Measurements from ENCODE around the gene ARHGAP22. TPM values are rescaled to one million over a fixed set of nuclear protein-coding genes. Genes with fewer than 3 reads are reported as not detected.

ARHGAP22 gene
- total RNA-seq, 1 donor from 2014 or later = 3.2 TPM

- TF ChIP-seq CTCF (IDR thresholded peaks at IDR 0.05) (no peak), POLR2A (IDR thresholded peaks at IDR 0.05) (no peak), POLR2AphosphoS5 (IDR thresholded peaks at IDR 0.05; ENCODE audit: insufficient read depth in 1 of 2, low read depth in 1 of 2) (no peak)
- intact Hi-C loops (cut with DNase I) = no loop called here
- H3K36me3 ChIP-seq = no peaks in the 10 kb centered on the region
- DNase-seq (ENCODE audit: extremely low spot score in 2 of 2) = peak in 1 of 2 donors; percentile 72
- peaks cover 12% of the 10 kb centered on the region for H3K4me1 ChIP-seq
- H3K27me3 ChIP-seq = no peaks in the 10 kb centered on the region
- H3K4me3 ChIP-seq = no peak overlapping the region
- H3K27ac ChIP-seq = no peak overlapping the region
- H3K9me3 ChIP-seq = no peaks in the 10 kb centered on the region
These were observed 139.8 kb downstream of the ARHGAP22 start for GRCh38 chr10:48464871-48465736.

GRCh38 chr10:48464121-48464870 lies 140.6 kb downstream of the ARHGAP22 start:
- H3K27ac ChIP-seq = no peak overlapping the region
- DNase-seq (ENCODE audit: extremely low spot score in 2 of 2) = peak in 1 of 2 donors; percentile 83

GRCh38 chr10:48463318-48464003 lies 141.4 kb downstream of the ARHGAP22 start:
- Histone ChIP-seq H3K4me3 (no peak overlapping the region), H3K9me3 (no peaks in the 10 kb centered on the region), H3K36me3 (no peaks in the 10 kb centered on the region), H3K27me3 (no peaks in the 10 kb centered on the region), H3K27ac (no peak overlapping the region), H3K4me1 (peaks cover 12% of the 10 kb centered on the region)
- intact Hi-C loops (cut with DNase I) = no loop called here
- peak; percentile 70 to 86 for DNase-seq (ENCODE audit: extremely low spot score in 2 of 2)
- TF ChIP-seq POLR2A (IDR thresholded peaks at IDR 0.05) (no peak), CTCF (IDR thresholded peaks at IDR 0.05) (no peak), POLR2AphosphoS5 (IDR thresholded peaks at IDR 0.05; ENCODE audit: insufficient read depth in 1 of 2, low read depth in 1 of 2) (no peak)

More at GRCh38 chr10:48464121-48464870, 140.6 kb downstream of the ARHGAP22 start:
- Histone ChIP-seq H3K36me3 (no peaks in the 10 kb centered on the region), H3K9me3 (no peaks in the 10 kb centered on the region), H3K4me3 (no peak overlapping the region), H3K27me3 (no peaks in the 10 kb centered on the region), H3K4me1 (peaks cover 12% of the 10 kb centered on the region)
- intact Hi-C loops (cut with DNase I) = no loop called here
- no peak for TF ChIP-seq CTCF (IDR thresholded peaks at IDR 0.05)
- TF ChIP-seq POLR2A (IDR thresholded peaks at IDR 0.05) = no peak
- TF ChIP-seq POLR2AphosphoS5 (IDR thresholded peaks at IDR 0.05; ENCODE audit: insufficient read depth in 1 of 2, low read depth in 1 of 2) = no peak

- DNase-seq (ENCODE audit: extremely low spot score in 2 of 2) = peak in 1 of 2 donors; percentile 77
- H3K4me3 ChIP-seq = no peak overlapping the region
- no peaks in the 10 kb centered on the region for H3K36me3 ChIP-seq
- no peaks in the 10 kb centered on the region for H3K27me3 ChIP-seq
- intact Hi-C loops (cut with DNase I) = no loop called here
- no peak overlapping the region for H3K27ac ChIP-seq
- no peaks in the 10 kb centered on the region for H3K9me3 ChIP-seq
- peaks cover 12% of the 10 kb centered on the region for H3K4me1 ChIP-seq
- TF ChIP-seq POLR2A (IDR thresholded peaks at IDR 0.05) = no peak
These were observed 142.3 kb downstream of the ARHGAP22 start for GRCh38 chr10:48462482-48463020.

Data from vagina (tissue), 2 donors.